T-cell (primary cell): ENCODE measurements around the gene SLC23A2. TPM values are rescaled to one million over a fixed set of nuclear protein-coding genes. Genes with fewer than 3 reads are reported as not detected.
"Not testable (repeated sequence)": the region's sequence is repeated elsewhere in the genome, so short reads cannot be mapped to it uniquely, and the experiment has no call there.

ENCODE experiments used
- ATAC-seq, 4 experiments: fragments of 200-7000 bp in 3 of 4; fragments of 150-1000 bp in 1 of 4; cut with Tn5 transposase; replicated peaks in 1 of 4; 1 replicate in 3 of 4; 2 replicates in 1 of 4; pipeline ENCODE4 v1.10.0; 2021; ENCODE audit warnings: moderate library complexity in 3 of 4, mild to moderate bottlenecking in 2 of 4, moderate number of reproducible peaks in 1 of 4
- CTCF ChIA-PET, 2 donors: fragments of 300-600 bp; sonication (Branson Sonifier 250); formaldehyde crosslinking; loops; one replicate each; lab custom pipeline; 2022; ENCODE audit warnings: antibody characterized with exemption in 2 of 2; lab: Charles Lee
- POLR2A ChIA-PET, 2 donors: fragments of 300-600 bp; sonication (Branson Sonifier 250); formaldehyde crosslinking; loops; one replicate each; lab custom pipeline; 2022; ENCODE audit warnings: antibody characterized with exemption in 2 of 2; lab: Charles Lee
- DNase-seq, 35 experiments: peaks; one replicate each; pipeline versions ENCODE4 v3.0.0 to v3.0.0-alpha.2; 2013 to 2023
- H3K27ac ChIP-seq: one replicate; pipeline ENCODE4 v1.5.1; 2013; ENCODE audit warnings: low read length
- H3K27me3 ChIP-seq, 2 experiments: replicated peaks in 1 of 2; 1 replicate in 1 of 2; 2 replicates in 1 of 2; pipeline versions ENCODE4 v1.6.1 to v1.7.0; 2013; ENCODE audit warnings: low read length in 1 of 2, mixed read lengths in 1 of 2; ENCODE audit not compliant: control insufficient read depth in 2 of 2, insufficient read depth in 2 of 2; ENCODE audit errors: extremely low read depth in 1 of 2
- H3K36me3 ChIP-seq, 2 donors: 1 replicate in 1 of 2; 2 replicates in 1 of 2; pipeline versions ENCODE4 v1.6.1 to v1.7.0; 2013; ENCODE audit warnings: low read length in 1 of 2; ENCODE audit not compliant: control insufficient read depth in 2 of 2, insufficient read depth in 1 of 2; ENCODE audit errors: extremely low read depth in 1 of 2
- H3K4me1 ChIP-seq, 2 experiments: 1 replicate in 1 of 2; 2 replicates in 1 of 2; pipeline versions ENCODE4 v1.6.1 to v1.7.0; 2013; ENCODE audit warnings: low read length in 2 of 2, mixed read lengths in 1 of 2; ENCODE audit not compliant: insufficient read depth in 2 of 2, control insufficient read depth in 1 of 2; ENCODE audit errors: extremely low read depth in 1 of 2
- H3K4me3 ChIP-seq, 2 donors: 1 replicate in 1 of 2; 2 replicates in 1 of 2; pipeline versions ENCODE4 v1.5.1 to v1.7.0; 2013; ENCODE audit warnings: mild to moderate bottlenecking in 2 of 2, low read length in 1 of 2, moderate library complexity in 1 of 2; ENCODE audit not compliant: control insufficient read depth in 1 of 2; ENCODE audit errors: extremely low read depth in 1 of 2
- H3K9me3 ChIP-seq: 2 replicates; pipeline ENCODE4 v1.7.0; 2013
- H3K27ac Mint-ChIP-seq, 2 donors: one replicate each; pipeline ENCODE4 v1.8.0; 2020 to 2021; ENCODE audit warnings: mild to moderate bottlenecking in 2 of 2, mixed read lengths in 2 of 2
- H3K27me3 Mint-ChIP-seq, 2 donors: one replicate each; pipeline ENCODE4 v1.8.0; 2021 to 2022; ENCODE audit warnings: mixed read lengths in 2 of 2
- H3K36me3 Mint-ChIP-seq: one replicate; pipeline ENCODE4 v1.8.0; 2021; ENCODE audit warnings: mixed read lengths
- H3K4me1 Mint-ChIP-seq, 3 donors: one replicate each; pipeline ENCODE4 v1.8.0; 2020 to 2022; ENCODE audit warnings: mixed read lengths in 3 of 3, mild to moderate bottlenecking in 1 of 3
- H3K4me3 Mint-ChIP-seq, 3 donors: one replicate each; pipeline ENCODE4 v1.8.0; 2020 to 2022; ENCODE audit warnings: mild to moderate bottlenecking in 3 of 3, mixed read lengths in 3 of 3, moderate library complexity in 3 of 3
- H3K9me3 Mint-ChIP-seq, 3 donors: one replicate each; pipeline ENCODE4 v1.8.0; 2020 to 2022; ENCODE audit warnings: mixed read lengths in 3 of 3
- WGBS: methylation state at CpG from one replicate; pipeline ENCODE4 v1.1.5; 2013; ENCODE audit warnings: missing lambda C conversion rate; ENCODE audit not compliant: insufficient coverage; 5-methylcytosine and 5-hydroxymethylcytosine counted together
- total RNA-seq, 35 experiments: library from RNA in 6 of 35; stranded (reverse) in 6 of 35; fragments of 120-200 nt in 1 of 35; gene quantifications; one replicate each; pipeline versions ENCODE4 v1.2.1 to v1.2.4 and lab custom pipeline; 2013 to 2026

SLC23A2 gene
- total RNA-seq, 5 donors from 2014 or later (not counting 1 experiment from before 2014, with no cell fraction given): 17.7 to 22.9 (median 20.9) TPM

DNA sequence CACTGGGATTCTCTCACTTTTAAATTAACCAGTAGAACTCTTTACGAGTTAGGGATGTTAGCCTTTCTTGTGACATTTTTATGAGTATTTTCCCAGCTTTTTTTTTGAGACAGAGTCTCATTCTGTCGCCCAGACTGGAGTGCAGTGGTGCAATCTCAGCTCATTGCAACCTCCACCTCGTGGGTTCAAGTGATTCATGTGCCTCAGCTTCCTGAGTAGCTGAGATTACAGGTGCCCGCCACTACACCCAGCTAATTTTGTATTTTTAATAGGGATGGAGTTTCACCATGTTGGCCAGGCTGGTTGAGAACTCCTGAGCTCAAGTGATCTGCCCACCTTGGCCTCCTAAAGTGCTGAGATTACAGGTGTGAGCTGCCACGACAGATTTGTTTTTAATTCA lies 123.2 kb downstream of the SLC23A2 start:
- POLR2A ChIA-PET: interaction anchor here in 1 of 2 donors (0.6 kb wide), 2 partner anchors 84 to 584 kb away, joined by 3 read pairs; no protein-coding TSS in a partner anchor
- H3K27me3 Mint-ChIP-seq, H3K27ac ChIP-seq, H3K27ac Mint-ChIP-seq, H3K4me3 ChIP-seq, H3K9me3 ChIP-seq, H3K9me3 Mint-ChIP-seq, ATAC-seq, H3K4me3 Mint-ChIP-seq, H3K4me1 ChIP-seq, CTCF ChIA-PET, DNase-seq, H3K27me3 ChIP-seq, H3K4me1 Mint-ChIP-seq: not testable (repeated sequence)
- 100% methylated on average over 2 of the region's 5 CpGs for WGBS
- H3K36me3 Mint-ChIP-seq: peaks cover 44% of the 10 kb centered on the region
- peaks cover 8 to 38% of the 10 kb centered on the region in 2 donors for H3K36me3 ChIP-seq

- ATAC-seq: no peak
- WGBS: 83% methylated on average over 2 of the region's 5 CpGs
- no peak for DNase-seq
- CTCF ChIA-PET: no interaction called here
- Mint-ChIP-seq H3K9me3 (no peaks in the 10 kb centered on the region), H3K27ac (no peak overlapping the region), H3K4me1 (peaks cover 0 to 6% (median 3%) of the 10 kb centered on the region in 3 donors), H3K27me3 (no peaks in the 10 kb centered on the region), H3K36me3 (peaks cover 39% of the 10 kb centered on the region), H3K4me3 (no peak overlapping the region)
- Histone ChIP-seq H3K9me3 (no peaks in the 10 kb centered on the region), H3K4me1 (no peaks in the 10 kb centered on the region), H3K4me3 (no peak overlapping the region), H3K36me3 (peaks cover 13 to 36% of the 10 kb centered on the region in 2 donors), H3K27ac (no peak overlapping the region), H3K27me3 (no peaks in the 10 kb centered on the region)
- POLR2A ChIA-PET: no interaction called here
Measured at GRCh38 chr20:4876731-4877130, 124.6 kb downstream of the SLC23A2 start.

DNA sequence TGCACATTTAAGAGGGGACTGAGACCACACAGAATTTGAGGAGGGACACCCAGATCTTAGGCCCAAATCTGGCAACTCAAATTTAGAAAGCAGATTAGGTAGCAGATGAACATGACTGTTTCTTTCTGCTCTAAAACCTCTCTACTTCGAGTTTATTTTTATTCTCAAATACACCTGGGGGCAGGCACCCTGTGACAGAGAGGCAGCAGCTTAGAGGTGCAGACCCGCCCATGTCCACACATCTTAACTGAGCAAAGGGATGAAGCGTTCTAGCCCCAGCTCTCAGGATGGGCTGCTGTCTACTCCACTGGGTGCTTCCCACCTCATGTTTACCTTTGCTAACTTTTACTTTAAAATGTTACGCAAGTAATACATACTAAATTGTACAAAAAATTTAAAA lies 125.0 kb downstream of the SLC23A2 start:
- Histone ChIP-seq H3K4me1 (no peaks in the 10 kb centered on the region), H3K36me3 (peaks cover 13 to 40% of the 10 kb centered on the region in 2 donors), H3K9me3 (no peaks in the 10 kb centered on the region), H3K27me3 (no peaks in the 10 kb centered on the region), H3K4me3 (no peak overlapping the region), H3K27ac (no peak overlapping the region)
- no peak for DNase-seq
- no peak for ATAC-seq
- Mint-ChIP-seq H3K27me3 (no peaks in the 10 kb centered on the region), H3K36me3 (peaks cover 35% of the 10 kb centered on the region), H3K4me1 (peaks cover 0 to 6% (median 3%) of the 10 kb centered on the region in 3 donors), H3K27ac (no peak overlapping the region), H3K9me3 (no peaks in the 10 kb centered on the region), H3K4me3 (no peak overlapping the region)
- CTCF ChIA-PET: no interaction called here
- WGBS: 100% methylated on average over 1 of the region's 4 CpGs
- POLR2A ChIA-PET: no interaction called here

DNA sequence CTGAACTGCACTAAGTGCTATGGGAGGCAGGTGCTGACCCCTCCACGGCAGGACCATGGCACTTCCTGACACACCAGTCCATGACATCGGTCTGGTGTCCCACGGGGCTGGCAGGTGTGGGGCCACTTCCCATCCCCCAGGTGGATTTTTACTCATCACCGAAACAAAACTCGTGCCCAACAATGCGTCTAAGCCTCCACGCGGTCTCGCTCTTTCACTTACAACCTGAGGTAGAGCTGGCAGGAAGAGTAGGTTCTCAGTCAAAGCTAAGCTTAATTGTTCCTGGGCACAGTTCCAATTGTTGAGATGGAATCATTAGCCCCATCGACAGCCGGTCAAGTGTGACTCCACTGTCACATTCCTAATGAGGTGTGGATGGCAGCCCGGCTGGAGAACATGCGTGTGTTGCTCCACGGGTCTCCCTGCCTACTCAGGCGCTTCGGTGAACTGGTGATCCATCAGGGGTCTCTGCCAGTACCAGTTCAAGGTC lies 125.7 kb downstream of the SLC23A2 start:
- no peaks in the 10 kb centered on the region for H3K9me3 ChIP-seq
- DNase-seq (no peak), ATAC-seq (no peak)
- Mint-ChIP-seq H3K4me1 (peaks cover 3 to 6% (median 4%) of the 10 kb centered on the region in 3 donors), H3K36me3 (peaks cover 31% of the 10 kb centered on the region), H3K27ac (no peak overlapping the region), H3K4me3 (no peak overlapping the region), H3K9me3 (no peaks in the 10 kb centered on the region), H3K27me3 (no peaks in the 10 kb centered on the region)
- no peaks in the 10 kb centered on the region for H3K27me3 ChIP-seq
- 91% methylated on average over 13 of the region's 16 CpGs for WGBS
- ChIA-PET POLR2A (no interaction called here), CTCF (no interaction called here)
- no peaks in the 10 kb centered on the region for H3K4me1 ChIP-seq
- H3K27ac ChIP-seq: no peak overlapping the region
- H3K4me3 ChIP-seq: no peak overlapping the region
- H3K36me3 ChIP-seq: peaks cover 13 to 37% of the 10 kb centered on the region in 2 donors

GRCh38 chr20:4873396-4873795 lies 127.9 kb downstream of the SLC23A2 start:
- no peak for ATAC-seq
- POLR2A ChIA-PET: interaction anchor here in 1 of 2 donors (0.6 kb wide), 1 partner anchor 226 kb away, joined by 4 read pairs; no protein-coding TSS in a partner anchor
- no peak for DNase-seq
- H3K4me3 Mint-ChIP-seq: no peak overlapping the region
- H3K27me3 ChIP-seq: no peaks in the 10 kb centered on the region
- CTCF ChIA-PET: interaction anchor here in 1 of 2 donors (0.7 kb wide), 1 partner anchor 228 kb away, joined by 3 read pairs; no protein-coding TSS in a partner anchor
- no peak overlapping the region for H3K4me3 ChIP-seq
- peaks cover 11 to 21% (median 18%) of the 10 kb centered on the region in 3 donors for H3K4me1 Mint-ChIP-seq
- H3K27ac ChIP-seq: no peak overlapping the region
- no peak overlapping the region for H3K27ac Mint-ChIP-seq
- no peaks in the 10 kb centered on the region for H3K9me3 ChIP-seq
- peaks cover 2 to 8% of the 10 kb centered on the region in 2 experiments for H3K4me1 ChIP-seq
- H3K36me3 Mint-ChIP-seq: peaks cover 27% of the 10 kb centered on the region
- no peaks in the 10 kb centered on the region for H3K27me3 Mint-ChIP-seq
- H3K9me3 Mint-ChIP-seq: no peaks in the 10 kb centered on the region
- WGBS: 100% methylated on average over 2 of the region's 2 CpGs
- H3K36me3 ChIP-seq: peaks cover 13 to 40% of the 10 kb centered on the region in 2 donors

GRCh38 chr20:4871486-4871885 lies 129.8 kb downstream of the SLC23A2 start:
- no peak overlapping the region for H3K4me3 ChIP-seq
- ChIA-PET POLR2A (no interaction called here), CTCF (no interaction called here)
- peaks cover 14 to 47% of the 10 kb centered on the region in 2 donors for H3K36me3 ChIP-seq
- WGBS: 93% methylated on average over 3 of the region's 6 CpGs
- H3K27ac ChIP-seq: no peak overlapping the region
- H3K9me3 ChIP-seq: no peaks in the 10 kb centered on the region
- no peak for ATAC-seq
- Mint-ChIP-seq H3K9me3 (no peaks in the 10 kb centered on the region), H3K4me3 (no peak overlapping the region), H3K27me3 (no peaks in the 10 kb centered on the region), H3K4me1 (peaks cover 11 to 22% (median 21%) of the 10 kb centered on the region in 3 donors), H3K27ac (no peak overlapping the region), H3K36me3 (peaks cover 39% of the 10 kb centered on the region)
- peaks cover 2 to 8% of the 10 kb centered on the region in 2 experiments for H3K4me1 ChIP-seq
- H3K27me3 ChIP-seq: no peaks in the 10 kb centered on the region
- no peak for DNase-seq
